SW 1271 (cell line): ENCODE results near the gene CD27.
"Not testable (repeated sequence)": the region's sequence is repeated elsewhere in the genome, so short reads cannot be mapped to it uniquely, and the experiment has no call there.

Source experiments
- DNase-seq, 2 experiments: peaks; one replicate each; lab custom pipeline; 2025; lab: John Stamatoyannopoulos, UW

Gene CD27

DNA sequence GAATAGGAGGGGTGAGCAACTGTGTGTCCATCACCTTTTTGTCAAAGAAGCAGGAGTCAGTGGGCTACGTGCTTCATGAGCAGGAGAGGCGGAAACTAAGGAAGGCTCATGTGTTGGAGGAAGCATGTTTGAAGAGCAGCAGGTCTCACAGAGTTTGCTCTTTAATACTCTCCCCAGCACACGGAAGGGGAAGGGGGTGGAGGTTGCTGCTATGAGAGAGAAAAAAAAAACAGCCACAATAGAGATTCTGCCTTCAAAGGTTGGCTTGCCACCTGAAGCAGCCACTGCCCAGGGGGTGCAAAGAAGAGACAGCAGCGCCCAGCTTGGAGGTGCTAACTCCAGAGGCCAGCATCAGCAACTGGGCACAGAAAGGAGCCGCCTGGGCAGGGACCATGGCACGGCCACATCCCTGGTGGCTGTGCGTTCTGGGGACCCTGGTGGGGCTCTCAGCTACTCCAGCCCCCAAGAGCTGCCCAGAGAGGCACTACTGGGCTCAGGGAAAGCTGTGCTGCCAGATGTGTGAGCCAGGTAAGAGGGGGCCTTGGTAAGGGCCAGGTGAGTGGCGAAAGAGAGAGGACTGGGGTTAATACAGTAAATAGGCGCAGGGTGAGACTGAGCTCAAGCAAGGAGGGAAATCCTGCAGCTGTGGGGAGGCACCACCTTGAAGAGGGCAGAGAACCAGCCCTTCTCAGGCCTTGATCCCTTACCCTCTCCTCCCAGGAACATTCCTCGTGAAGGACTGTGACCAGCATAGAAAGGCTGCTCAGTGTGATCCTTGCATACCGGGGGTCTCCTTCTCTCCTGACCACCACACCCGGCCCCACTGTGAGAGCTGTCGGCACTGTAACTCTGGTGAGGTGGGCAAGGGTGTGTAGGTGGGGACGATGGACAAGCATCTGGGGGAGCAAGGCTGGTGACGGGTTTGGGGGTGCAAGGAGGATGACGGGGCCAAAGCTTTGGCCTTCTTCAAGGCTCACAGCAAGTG lies at the start of gene CD27:
CD27 (plus strand) TSS at position 252 of the 985 bp plus-strand sequence; CDS start at position 393, 141 bp downstream.
- no peak for DNase-seq

DNA sequence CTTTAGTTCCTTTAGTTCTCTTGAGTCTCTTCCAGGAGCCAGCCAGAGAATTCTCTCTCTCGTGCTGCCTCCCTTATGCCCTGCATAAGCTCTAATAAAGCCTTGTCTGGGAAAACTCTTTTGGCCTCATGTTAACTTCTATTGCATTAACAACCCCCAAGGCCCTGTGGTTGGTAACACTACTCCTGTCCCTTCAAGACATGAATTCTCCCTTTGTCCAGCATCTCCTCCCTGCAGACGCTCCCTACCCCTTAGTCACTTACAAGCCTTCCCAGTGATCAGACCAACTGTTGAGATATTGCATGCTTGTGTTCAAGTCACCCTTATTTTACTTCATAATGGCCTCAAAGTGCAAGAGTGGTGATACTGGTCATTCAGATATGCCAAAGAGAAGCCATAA lies 48.7 kb upstream of the CD27 start:
- no peak for DNase-seq

DNA sequence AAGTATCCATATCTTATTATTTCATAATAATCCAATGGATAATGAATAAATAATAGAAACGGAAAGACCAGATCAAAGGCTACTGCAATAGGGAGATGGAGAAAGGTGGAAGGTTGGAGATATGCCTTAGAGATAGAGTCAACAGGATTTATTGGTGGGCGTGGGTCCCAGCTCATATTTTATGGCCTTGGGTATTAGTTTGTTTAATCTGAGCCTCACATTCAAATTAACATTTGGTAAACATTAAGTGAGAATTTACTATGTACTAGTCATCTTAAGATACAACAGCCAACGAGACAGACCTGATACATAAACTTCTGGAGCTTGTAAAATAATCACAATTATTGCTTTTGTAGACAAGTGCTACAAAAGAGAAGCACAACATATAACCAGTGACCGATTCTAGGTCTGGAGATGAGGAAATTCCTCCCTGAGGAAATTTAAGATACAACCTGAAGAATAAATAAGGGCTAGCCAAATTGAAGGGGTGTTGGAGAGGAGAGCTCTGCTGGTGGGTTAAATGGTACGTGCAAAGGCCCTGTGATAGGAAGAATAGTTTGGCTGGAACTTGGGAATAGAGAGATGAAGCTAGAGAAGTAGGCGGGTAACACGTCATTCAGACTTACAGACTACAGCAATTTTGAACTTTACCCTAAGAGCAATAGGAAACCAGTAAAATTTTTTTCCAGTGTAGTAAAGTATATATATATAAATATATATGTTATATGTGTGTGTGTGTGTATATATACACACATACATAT lies 44.7 kb upstream of the CD27 start:
- DNase-seq: no peak

DNA sequence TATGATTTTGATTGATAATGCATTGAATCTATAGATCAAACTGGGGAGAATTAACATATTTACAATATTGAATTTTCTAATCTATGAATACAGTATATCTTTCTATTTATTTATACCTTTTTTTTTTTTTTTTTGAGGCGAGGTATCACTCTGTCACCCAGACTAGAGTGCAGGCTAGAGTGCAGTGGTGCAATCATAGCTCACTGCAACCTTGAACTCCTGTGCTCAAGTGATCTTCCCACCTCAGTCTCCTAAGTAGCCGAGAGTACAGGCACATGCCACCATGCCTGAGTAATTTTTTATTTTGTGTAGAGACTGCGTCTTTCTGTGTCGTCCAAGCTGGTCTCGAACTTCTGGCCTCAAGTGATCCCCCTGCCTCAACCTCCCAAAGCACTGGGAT lies 40.4 kb upstream of the CD27 start:
- no peak for DNase-seq

DNA sequence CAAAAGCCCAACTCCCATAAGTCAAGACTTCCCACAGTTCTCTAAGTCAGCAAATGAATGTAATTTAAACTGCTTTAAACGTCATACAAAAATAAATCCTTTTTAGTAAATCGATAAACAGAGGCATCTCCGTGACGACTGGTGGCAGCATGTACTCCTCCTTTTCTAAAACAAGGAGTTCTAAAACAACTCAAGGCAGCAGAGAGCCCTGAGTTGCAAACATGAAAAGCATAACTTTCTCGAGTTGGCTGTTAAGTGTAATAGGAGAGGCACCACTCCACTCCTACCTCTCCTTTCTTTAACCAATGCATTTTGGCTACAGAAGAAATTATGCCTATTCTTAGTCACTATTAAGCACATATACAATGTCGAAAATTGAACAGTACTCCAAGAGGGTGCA lies 38.8 kb upstream of the CD27 start:
- no peak for DNase-seq

DNA sequence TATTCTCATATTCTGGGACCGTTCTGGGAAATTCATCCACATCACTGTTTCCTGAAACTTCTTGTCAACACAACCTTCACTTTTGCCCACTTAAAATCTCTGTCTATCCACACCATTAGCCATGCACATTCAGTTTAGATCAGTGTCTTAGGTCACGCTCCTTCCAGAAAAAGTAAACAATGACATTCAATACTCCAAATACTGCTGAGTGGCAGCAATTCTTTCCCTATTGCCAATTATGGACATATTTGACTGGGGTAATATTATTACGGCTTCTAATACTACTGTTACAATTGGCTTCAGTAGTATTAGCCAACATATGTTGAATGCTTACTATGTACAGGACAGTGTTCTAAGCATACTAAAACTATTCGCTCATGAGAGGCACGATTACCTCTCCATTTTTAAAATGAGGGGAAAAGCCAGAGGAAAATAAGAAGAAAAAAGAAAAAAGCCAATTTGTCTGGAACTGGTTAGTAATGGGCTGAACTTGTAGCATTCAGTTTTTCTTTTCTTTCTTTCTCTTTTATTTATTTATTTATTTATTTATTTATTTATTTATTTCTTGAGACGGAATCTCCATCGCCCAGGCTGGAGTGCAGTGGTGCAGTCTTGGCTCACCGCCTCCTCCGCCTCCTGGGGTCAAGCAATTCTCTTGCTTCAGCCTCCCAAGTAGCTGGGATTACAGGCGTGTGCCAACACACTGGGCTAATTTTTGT lies 37.4 kb upstream of the CD27 start:
- no peak for DNase-seq

DNA sequence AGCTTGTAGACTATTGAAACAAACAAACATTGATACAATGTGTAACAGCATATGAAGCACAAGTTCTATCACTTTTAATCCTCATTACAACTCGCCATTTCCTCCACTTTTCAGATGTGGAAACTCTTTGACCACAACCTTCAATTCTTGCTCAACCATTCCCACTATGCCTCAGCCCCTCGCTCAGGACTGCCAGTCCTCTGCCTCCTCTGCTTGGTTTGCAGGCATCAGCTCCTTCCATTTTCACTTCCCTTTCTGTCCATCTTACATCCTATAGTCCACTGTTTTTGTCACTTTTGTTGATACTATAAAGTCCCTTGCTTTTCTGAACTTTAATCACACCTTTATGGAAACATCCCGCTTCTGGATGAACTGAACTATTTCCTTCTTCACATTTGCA lies 28.2 kb upstream of the CD27 start:
- DNase-seq: no peak

DNA sequence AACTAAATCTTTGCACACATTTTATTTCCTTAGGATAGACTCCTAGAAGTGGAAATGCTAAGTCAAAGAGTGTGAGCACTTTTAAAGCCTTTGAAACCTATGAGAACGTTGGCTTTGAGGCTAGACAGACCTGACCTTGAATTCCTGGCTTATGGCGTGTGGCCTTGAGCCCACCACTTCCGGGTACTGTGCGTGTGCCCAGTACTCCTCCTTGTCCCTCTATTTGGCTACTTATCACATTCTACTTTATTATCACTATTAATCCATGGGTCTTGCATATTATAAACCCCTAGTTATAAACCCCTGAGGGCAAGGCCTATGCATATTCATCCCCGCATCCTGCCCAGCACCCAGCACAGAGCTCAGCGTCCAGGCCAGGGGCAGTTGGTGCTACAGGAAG lies 26.0 kb upstream of the CD27 start:
- DNase-seq: no peak

DNA sequence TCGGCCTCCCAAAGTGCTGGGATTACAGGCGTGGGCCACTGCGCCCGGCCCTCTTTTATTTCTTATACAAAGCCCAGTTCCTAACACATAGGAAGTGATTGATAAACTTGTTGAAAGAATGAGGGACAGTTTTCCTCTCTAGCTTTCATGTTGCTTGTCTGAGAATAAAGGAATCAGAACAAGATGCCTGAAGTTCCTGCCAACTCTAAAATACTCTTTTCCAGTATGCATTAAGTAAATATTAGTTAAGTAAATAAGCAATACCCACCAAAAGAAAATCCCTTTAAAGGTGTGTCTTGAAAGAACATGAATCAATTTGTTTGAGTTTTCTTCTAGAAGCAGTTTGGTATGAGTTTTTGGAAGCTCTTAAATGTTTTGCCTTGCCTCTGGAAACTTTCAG lies 24.4 kb upstream of the CD27 start:
- no peak for DNase-seq

DNA sequence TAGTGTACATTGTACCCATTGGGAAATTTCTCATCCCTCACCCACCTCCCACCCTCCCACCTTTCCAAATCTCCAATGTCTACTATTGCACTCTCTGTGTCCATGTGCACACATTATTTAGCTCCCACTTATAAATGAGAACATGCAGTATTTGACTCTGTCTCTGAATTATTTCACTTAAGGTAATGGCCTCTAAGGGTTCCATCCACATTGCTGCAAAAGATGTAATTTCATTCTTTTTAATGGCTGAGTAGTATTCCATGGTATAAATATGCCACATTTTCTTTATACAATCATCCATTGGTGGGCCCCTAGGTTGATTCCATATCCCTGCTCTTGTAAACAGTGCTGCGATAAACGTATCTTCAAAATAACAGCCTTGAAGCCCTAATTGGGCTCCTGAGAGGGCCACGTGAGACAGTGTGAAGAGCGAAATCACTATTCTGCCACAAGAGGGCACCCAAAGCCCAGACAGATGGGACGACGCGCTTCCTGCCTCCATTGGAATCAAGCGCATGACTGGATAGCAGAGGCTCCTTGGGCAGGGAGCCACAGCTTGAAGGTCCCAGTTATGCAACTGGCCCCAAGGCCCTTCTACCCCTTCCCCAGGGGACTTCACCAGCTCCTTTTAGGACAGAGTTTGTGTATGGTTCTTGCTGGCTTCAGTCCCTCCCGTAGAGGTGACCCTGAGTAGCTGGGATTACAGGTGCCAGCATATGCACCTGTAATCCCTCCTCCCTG lies 21.3 kb upstream of the CD27 start:
- DNase-seq: peak; percentile 78 to 94

DNA sequence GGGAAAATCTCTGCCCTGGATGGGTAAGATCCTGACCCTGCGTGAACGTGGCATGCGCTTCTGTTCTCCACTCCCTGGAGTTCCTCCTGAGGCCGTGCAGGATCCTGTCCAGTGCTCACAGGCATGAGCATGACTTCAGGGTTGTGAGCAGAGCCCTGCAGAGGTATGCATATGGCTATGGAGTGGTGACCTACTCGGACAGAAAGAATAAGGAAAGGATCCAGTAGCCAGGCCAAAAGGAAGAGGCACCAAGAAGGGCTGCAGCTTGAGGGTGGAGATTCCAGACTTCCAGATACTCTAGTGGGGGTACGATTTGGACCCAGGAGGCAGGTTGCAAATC lies 20.8 kb upstream of the CD27 start:
- DNase-seq: no peak

DNA sequence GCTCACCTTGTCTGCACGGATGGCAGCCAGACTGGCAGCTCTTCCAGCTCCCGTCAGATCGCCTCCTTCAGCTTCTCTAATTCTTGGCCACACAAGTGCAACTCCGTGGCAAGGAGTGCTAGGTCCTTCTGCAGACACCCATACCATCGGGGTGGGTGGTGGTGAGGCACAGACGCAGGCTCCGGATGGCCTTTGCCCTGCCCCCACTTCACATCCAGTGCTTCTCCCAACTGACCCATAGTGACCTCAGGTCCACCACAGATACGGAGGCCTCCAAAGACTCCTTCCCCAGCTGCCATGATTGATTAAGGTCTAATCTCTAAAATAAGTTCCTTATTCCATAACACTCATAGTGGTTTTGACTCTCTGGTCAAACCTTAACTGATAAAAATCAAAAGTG lies 19.9 kb upstream of the CD27 start:
- DNase-seq: no peak

DNA sequence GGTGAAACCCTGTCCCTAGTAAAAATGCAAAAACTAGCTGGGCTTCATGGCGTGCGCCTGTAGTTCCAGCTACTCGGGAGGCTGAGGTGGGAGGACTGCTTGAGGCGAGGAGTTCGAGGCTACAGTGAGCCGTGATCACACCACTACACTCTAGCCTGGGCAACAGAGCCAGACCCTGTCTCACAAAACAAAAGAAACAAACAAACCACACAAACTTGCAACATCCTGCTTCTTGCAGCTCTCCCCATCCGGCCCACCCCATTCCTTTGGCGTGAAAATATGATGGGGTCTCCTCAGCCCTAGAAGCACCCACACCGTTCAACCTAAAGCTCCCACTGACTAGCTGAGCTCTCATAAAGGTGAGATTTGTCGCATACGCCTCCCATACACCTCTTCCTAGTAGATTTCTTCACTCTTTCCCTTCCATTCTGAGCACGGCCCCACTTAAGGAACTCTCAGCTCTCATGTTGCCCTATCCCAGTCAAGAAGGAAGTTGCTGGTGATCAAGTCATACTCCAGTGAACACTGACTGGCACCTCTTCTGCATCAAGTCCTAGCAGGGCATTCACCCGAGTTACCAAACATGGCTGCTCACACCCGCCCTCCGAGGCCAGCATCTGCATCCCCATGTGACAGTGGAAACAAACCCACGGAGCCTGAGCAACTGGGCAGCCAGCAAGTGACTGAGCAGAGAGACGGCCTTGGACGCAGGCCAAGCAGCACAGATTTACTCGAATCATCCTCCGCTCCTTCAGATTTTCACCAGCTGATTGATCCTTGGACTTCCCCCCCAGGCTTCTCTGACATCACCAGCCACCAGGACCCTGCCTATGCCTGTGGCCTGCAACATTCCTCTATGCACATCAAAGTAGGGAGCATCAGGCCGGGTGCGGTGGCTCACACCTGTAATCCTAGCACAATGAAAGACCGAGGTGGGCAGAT lies 18.9 kb upstream of the CD27 start:
- no peak for DNase-seq

DNA sequence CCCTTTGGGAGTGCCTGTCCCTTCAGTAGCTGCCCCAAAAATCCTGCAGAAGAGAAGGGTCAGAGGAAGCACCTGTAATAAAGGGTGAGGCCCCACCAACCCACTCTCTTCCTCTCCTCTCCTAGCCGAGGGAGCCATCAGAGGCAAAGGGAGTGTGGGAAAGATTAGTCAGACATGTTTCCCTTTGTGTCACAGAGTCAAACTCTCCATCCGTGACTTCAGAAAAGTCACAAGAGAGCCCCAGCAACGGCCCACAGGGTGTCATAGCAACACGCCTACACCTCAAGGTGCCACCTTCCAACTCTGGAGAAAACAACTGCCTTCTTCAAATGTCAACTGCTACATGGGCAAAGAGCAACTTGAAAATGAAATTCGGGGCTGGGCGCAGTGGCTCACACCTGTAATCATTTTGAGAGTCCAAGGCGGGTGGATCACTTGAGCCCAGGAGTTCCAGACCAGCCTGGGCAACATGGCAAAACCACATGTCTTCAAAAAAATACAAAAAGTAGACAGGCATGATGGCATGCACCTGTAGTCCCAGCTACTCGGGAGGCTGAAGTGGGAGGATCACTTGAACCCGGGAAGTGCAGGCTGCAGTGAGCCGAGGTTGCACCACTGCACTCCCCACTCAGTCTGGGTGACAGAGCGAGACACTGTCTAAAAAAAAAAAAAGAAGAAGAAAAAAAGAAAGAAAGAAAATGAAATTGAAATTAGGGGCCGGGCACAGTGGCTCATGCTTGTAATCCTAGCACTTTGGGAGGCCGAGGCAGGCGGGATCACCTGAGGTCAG lies 17.7 kb upstream of the CD27 start:
- no peak for DNase-seq

DNA sequence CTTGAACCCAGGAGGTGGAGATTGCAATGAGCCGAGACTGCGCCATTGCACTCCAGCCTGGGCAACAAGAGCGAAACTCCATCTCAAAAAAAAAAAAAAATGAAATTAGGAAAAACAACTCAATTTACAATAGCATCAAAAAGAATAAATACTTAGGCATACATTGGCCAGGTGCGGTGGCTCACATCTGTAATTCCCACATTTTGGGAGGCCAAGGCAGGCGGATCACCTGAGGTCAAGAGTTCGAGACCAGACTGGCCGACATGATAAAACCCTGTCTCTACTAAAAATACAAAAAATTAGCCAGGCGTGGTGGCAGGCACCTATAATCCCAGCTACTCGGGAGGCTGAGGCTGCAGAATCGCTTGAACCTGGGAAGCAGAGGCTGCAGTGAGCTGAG lies 17.0 kb upstream of the CD27 start:
- DNase-seq: not testable (repeated sequence)

DNA sequence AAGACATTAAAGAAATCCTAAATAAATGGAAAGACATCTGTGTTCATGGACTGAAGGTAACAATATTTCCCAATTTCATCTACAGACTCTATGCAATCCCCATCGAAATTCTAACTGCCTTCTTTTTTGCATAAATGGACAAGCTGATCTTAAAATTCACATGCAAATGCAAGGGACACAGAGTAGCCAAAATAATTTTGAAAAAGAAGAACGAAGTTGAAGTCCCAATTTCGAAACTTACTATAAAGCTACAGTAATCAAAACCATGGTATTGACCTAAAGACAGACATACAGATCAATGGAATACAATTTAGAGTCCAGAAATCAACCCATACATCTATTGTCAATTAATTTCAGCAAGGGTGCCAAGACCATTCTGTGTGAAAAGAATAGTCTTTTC lies 16.4 kb upstream of the CD27 start:
- no peak for DNase-seq

DNA sequence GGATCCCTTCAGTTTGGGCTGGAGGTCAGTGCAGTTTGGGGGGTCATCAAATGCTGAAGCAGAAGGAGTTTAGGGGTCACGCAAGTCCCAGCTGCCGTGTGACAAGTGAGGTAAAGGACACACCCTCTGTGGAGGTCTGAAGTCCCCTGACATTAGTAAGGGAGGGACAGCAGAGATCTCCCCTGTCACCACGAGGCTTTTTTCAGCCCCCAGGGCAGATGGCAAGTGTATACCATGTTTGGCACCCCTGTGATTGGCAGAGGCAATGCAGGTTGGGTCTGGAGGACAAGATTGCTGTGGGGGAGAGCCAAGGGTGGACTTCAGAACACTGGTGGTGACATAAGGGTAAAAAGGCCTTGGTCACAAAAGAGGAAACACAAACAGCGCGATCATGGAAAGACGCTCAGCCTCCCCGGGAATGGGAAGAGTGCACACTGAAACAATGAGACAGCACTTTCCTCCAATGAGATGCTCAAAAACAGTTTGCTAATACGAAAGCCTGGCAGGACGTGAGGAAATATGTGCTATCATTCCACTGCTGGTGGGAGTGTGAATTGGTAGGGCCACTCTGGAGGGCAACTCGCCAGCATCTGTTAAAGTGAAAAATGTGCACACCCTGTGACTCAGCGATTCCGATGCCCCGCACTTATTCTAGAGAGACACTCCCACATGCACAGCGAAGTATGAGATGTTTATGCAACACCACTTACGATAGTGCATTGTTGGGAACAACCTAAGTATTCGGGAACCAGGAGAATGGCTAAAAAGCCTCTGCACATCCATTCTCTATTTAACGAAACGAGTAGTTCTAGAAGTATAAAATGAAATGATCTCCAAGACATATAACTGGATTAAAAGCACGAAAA lies 14.4 kb upstream of the CD27 start:
- no peak for DNase-seq

DNA sequence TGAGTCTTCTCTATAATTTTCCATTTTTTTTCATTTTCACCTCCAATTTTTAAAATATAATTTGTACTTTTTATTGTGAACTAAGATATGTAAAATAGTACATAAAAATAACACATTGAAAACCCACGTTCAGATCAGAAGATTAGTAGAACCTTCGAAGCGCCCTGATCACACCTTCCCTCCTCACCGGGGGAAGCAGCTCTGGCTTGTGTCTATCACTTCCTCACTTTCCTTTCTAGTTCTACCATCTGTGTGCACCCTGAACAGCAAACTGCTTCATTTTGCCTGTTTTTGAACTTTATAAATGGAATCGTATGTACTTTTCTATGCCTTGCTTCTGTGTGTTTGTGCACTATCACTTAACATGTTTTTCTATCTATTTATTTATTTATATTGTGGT lies 11.8 kb upstream of the CD27 start:
- no peak for DNase-seq
